Anterior cingulate cortex (tissue), 58 donors: Measurements from ENCODE around the gene CNTNAP5.
"Not testable (repeated sequence)": the region's sequence is repeated elsewhere in the genome, so short reads cannot be mapped to it uniquely, and the experiment has no call there.

Experiments used
- DNase-seq, 58 donors: peaks; one replicate each; lab custom pipeline; 2025; lab: John Stamatoyannopoulos, UW

The CNTNAP5 gene

DNA sequence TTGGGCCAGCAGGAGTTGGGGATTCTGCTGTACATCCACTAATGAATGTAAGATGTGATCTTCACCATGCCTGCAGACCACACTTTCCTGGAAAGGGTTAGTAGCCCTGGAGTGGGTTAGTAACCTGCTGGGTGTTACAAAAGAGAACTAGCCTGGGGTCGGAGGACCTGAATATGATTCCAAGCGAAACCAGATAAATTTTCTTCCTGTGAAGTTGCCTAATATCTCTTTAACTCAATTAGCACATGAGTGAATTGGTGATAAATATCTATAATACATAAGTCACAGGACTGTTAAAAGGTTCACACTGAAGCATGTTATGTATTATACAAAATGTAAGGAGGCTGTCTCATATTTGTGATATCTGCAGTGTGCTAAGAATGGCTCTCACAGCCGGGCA, 291.0 kb downstream of the CNTNAP5 start:
- DNase-seq = no peak

DNA sequence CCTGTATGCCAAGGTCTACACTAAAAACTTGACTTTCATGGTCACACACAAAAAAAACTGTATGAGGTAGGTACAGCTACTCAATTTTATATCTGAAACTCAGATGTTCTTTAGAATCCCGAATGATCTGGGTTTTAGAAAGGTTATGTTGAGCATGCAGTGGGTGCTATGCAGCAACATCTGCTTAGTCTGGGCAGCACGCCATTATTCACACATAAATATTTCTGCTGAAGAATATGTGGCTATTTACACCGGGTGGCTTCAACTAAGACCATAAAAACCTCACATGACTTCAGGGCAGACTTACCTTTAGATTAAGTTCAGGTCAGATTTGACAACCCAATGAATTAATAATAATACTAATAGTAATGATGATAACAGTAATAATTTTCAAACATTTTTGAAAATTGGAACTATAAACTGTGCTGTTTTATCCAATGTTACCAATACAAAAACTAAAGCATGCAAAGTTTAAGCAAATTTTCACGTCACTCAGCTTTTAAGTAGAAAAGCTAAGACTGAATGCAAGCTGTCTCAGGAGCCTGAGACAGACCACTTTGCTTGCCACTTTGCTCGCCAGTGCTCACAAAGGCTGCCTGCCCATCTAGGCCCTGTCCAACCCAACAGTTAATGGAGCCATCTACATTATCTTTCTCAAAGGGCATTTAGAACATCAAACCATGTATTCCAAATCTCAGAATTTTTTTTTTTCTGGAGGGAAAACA, 292.0 kb downstream of the CNTNAP5 start:
- no peak for DNase-seq

DNA sequence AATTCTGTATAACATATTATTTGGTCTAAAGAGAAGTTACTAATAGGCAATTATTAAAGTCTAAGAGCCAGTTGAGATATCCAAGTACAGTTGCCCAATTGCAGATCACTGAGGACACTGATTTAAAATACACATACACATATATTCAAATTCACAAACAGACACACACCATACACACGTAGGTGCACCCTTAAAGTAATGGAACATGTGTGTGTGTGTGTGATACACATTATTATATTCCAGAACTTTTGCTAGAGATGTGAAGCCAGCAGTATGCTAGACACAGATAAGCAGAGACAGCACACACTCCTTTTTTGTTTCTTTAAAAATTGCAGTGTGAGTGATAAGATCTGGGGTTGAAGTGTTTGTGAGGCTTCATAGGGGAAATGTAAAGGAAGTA, 292.5 kb downstream of the CNTNAP5 start:
- no peak for DNase-seq

DNA sequence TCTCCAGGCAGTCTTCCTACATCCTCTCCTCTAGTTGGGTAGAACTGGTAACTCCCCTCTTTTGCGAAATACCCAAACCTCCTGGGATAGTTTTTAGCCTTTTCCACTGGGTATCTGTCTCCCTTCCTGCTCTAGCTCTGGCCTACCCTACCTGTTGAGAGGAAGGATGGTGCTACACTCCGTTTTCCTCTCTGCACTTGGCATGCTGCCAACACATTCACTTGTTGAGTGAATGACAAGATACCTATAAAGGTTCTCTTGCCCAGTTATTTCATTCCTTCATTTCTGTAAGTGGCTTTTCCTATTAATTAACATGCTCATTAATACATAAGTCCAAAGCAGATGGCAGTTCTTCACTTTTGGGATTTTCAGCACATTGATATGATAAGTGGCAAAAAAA, 293.8 kb downstream of the CNTNAP5 start:
- DNase-seq = no peak

DNA sequence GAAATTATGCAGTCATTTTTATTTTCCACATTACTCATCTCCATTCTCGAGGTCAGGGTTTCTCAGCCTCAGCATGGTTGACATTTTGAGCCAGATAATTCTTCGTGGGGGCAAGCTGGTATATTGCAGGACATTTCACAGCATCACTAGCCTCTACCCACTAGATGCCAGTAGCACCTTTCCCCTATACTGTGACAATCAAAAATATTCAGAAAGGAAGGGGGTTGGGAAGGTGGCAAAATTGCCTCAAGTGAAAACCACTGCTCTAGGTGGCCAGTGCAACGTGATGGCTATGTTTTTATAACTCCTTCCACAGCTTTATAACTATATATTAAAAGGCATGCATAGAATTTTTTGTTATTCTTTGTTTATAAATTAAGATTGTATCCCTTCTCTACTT, 294.5 kb downstream of the CNTNAP5 start:
- no peak for DNase-seq

DNA sequence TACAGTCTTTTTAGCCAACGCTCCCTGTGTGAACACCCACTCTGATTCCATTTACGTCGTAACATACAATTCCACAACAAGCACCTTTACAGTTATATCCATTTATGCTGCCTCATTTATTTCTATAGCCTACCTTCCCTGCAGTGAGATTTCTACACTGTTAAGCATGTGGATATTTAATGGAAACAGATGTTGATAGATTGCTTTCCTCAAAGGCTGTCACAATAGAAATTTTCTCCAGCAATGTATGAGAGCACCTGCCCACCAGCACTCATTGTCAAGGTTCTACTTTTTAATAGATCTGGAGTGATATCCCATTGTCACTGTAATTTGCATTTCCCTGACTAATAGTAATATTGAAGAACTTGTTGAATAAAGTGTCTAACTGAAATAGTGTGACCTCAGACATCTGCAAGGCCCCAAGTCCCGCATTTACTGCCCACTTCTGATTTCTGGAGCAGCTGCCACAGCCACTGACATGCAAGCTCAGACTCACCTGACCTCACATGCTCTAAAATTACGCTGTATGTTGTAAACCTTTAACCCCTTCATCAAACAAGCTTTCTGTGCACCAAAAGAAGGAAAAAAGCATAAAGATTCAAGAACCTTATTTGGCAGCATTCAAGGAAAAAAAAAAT, 295.1 kb downstream of the CNTNAP5 start:
- DNase-seq = no peak

DNA sequence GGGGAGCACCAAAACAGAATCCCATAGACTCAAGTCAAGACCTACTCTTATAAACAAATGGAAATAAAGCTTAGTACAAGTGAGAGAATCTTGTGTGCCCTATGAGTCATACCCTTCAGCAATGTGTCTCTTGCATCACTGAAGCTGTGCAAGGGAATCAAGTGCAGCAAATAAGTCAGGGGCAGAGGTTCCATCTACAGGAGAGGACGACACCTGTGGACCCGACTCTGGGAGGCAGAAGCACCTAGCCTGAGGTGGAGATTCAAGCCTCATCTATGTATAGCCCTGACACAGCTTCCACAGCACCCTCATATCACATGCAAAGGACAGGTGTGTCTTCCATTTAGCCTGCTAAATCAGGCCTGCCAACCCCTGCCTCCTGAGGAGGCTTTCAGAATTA, 298.2 kb downstream of the CNTNAP5 start:
- DNase-seq = peak in 1 of 58 donors; percentile 20

DNA sequence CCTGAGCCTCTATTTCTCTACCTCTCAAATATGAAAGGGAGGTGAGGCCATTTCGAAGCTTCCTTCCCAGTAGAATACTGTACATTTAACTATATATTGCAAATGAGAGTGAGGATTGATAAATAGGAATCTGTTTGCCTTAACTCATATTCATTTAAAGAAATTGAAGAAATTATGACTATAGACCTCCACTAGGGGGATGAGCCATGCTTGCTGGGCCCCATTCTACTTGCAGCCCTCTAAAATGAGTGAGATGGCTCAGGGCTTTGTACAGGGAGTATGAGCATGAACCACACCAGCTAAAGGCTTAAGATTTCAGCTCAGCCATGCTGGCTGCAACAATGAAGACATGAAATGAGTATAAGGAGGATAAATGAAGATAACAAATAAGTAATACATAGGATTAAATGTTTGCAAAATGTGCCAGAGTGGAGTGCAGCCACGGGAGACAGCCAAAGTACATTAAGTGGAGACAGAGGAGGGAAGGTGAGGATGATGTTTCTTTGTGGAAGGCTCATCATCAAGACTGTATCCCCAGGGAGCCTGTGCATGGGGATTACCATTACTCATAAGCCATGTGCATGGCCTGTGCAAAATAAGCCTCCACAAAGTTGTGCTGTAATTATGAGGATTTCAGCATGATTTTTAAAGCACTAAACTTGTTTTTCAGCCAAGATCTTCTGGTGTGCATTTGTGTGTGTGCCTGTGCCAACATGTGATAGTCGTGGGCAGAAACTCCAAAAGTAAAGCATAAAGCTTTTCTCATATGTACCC, 300.8 kb downstream of the CNTNAP5 start:
- peak in 3 of 58 donors; percentile 2 to 18 (median 4) for DNase-seq

DNA sequence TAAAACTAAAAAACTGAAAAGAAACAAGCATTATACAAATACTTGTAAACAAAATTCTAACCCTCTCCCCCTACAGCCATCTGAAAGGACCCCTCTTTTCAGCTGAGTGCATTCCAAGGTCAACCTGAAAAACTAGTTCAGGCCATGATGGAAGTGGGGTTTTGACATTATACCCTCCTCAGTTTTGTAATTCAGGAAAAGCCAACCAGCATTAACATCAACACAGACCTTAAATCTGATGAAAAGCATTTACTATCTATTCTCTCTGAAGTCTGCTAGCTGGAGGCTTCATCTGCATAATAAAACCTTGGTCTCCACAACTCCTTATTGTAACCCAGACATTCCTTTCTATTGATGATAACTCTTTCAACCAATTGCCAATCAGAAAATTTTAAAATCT, 302.2 kb downstream of the CNTNAP5 start:
- DNase-seq = no peak

DNA sequence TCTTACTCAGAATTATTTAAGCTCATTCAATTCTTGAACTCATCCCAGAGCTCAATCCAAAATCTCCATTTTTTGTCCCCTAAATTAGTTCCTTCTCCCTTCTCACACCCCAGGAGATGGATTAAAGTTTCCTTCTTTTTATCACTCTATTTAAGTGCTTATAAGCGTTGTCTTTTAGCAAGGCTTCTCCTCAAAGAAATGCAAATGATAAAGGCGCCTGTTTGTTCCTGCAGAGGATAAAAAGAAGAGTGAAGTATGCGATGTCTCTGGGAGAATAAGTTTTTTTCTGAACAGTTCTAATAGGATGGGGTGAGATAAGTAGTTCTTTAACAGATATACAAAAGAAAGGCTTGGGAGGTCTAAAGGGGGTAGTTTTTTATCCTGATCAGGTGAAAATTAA, 303.3 kb downstream of the CNTNAP5 start:
- no peak for DNase-seq

DNA sequence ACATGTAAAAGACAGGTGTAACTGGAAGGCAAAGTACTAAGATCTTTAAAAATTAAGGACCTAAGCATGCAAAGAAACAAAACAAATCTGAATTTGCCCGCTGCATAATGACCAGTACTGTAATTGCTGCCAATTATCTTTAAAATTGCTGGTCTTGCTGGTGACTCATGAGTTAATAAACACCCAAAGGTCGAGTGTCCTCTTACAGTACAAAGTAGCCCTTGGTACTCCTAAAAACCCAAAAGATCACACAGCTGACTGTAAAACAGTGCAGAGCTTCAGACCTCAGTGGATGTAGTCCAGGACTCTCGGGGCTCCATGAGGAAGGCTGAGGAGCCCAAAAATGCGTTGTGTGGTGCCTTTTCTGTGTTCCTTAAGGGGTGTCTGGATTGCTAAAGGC, 308.7 kb downstream of the CNTNAP5 start:
- no peak for DNase-seq

DNA sequence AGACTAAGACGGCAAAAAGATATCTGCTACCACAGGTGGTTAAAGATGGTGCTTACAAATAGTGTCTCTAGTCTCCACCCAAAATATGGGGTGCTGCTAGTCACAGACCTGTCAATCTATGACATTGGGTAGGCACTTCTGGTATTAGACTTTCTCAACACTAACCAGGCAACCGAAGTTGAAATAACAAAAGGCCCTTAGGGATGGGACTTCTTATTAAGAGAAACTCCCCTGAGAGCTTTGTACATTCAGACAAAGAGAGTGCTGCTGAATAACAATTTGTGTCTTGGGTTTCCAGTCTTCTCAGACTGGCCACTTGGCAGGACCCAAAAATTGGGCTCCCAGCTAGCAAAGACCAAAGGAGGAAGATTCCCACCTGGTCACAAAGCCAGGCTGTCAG, 310.0 kb downstream of the CNTNAP5 start:
- DNase-seq = no peak

DNA sequence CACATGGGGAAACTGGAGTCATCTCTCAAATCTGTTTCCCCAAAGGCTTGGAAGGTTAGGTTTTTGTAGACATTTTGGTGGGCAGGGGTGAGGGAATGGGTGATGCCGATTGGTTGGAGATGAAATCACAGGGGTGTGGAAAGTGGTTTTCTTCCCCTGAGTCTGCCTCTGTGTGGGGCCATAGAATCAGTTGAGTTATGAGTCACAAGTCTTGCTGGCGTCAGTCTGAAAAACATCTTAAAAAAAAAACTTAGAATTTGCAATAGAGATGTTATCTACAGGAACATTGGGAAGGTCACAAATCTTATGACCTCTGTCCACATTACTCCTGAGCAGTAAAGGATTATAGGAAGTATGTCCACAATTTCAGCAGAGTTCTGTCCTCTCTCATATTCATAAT, 314.6 kb downstream of the CNTNAP5 start:
- no peak for DNase-seq

DNA sequence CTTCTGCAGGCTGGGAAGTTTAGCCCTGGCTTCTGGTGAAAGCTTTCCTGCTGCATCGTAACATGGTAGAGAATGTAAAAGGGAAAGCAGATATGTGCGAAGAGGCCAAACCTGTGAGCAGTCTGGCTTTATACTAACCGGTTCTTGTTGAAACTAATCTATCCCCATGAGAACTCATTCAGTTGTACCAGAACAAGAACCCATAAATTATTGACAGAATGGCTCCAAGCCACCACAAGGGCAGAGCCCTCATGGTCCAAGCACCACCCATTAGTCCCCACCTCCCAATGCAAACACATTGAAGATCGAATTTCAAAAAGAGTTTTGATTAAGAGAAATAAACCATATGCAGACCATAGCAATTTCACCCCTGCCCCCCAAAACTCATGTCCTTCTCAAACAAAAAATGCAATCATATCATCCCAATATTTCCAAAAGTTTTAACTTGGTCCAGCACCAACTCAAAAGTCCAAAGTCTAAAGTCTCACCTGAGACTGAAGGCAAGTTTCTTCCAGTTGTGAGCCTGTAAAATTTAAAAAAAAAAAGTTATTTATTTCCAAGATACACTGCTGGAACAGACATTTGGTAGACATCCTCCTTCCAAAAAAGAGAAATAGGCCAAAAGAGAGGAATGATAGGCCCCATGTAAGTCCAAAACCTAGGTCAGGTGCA, 318.9 kb downstream of the CNTNAP5 start:
- DNase-seq = no peak

DNA sequence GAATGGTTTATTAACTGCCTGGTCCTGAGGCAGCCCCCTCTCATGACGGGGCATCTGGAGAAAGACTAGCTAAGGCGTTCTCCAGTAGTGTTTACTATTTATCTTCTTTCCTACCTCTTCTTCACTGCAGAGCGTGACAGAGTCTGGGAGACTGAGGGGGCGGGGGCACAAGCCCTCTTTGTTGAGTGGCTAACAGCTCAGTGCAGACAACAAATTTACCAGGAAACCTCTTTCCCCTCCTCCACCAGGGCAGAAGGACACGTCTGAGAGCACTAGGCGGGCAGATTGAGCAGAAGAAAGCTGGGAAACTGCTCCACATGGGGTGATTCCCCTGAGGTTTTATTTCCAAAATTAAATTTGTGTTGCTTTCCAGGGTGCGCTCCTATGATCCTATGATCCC, 322.1 kb downstream of the CNTNAP5 start:
- no peak for DNase-seq

DNA sequence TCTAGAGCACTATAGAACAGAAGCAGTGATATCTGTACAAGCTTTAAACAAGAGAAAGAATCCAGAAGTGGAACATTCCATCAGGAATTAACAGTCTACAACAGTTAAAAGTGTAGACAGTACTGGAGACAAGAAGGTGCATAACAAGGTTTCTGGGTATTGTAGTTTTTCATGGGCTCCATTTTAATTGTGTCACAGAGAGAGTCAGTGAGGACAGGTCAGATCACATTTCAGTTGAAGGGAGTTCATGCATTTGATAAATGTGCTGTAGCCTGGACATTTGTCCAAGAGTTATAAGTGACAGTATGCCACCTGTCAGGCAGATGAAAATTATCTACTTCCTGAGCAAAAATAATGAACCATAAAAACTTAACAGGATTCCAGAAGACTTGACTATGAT, 328.6 kb downstream of the CNTNAP5 start:
- DNase-seq = no peak

DNA sequence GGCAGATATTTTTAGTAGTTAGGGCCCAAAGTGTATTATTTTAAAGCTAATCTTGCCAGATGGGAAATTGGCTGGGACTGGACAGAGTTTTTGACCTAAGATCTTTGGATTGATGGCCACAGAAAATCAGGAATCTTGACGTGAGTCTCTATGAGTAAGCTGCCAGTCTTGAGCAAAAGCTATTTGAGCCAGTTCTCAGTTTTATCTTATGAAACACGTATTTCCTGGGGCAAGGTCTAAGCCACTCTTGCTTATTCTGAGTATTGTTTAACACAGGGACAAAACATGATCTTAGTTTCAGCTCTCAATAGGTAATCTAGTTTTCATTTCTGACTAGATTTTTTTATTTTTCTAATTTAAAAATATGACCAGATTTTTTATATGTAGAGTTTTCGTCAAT, 329.4 kb downstream of the CNTNAP5 start:
- DNase-seq = no peak

DNA sequence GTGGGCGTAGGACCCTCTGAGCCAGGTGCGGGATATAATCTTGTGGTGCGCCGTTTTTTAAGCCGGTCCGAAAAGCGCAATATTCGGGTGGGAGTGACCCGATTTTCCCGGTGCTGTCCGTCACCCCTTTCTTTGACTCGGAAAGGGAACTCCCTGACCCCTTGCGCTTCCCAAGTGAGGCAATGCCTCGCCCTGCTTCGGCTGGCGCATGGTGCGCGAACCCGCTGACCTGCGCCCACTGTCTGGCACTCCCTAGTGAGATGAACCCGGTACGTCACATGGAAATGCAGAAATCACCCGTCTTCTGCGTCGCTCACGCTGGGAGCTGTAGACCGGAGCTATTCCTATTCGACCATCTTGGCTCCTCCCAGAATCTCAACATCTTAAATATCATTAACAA, 336.9 kb downstream of the CNTNAP5 start:
- DNase-seq = not testable (repeated sequence)

DNA sequence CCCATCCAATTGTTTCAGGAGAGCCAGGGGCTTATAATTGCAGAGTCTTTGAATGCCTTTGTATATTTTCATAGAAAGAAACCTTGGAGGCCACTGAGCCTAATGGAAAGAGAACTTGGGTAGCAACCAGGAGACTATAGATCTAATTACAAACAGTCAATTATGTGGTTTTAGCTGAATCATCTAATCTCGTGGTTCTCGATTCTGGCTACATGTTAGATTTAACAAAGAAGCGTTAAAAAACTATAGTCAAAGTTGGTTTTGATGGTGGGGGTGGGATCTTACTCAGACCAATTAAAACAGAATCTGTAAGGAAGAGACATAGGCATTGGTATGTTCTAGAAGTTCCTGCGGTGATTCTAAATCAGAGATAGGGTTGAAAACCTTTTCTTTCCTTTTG, 344.1 kb downstream of the CNTNAP5 start:
- DNase-seq = no peak

DNA sequence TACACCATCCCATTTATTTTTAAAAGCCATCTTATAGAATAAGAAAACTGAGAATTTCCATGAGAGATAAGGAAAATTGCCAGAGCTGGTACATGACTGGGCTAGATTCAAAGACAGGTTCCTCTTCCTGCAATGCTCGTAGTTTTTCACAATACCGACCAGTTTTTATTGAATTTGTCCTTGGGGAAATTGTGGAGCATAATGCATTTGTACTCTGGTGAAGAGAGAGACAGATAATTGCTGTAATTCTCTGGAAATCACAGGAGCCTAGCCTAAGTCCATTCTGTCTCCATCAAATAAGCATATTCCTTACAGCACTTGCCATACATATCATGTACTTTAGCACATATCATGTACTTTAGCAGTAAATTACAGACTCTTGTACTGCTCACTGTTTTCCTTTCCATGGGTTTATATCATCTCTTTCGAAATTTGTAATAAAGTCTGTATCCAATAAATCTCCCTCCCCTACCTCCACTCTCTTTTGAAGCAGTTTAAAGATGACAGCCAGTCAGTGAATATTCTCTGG, 355.2 kb downstream of the CNTNAP5 start:
- DNase-seq = no peak

DNA sequence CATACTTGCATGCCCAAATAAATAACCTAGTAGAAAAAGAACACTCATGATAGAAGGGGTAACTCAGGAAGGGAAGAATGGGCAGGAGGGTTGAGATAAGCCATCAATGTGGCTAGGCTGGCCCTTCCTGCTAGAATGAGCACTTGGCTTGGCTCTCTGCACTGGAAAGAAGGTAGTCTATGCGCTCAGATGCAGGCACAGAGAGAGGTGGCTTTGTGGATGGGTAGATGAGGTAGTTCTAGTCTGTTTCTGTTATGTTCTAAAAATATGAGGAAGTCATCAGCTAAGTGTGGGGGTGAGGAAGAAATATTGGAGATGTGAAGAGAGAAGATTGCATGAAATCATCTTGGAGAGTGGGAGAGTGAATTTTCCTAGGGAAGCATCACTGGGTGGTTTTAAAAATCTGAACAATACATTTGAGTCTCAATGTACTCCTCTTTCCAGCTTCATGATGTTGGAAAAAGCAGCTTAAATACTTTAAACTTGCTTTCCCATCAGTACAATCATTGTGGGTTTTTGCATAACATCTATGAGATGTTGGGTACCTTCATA, 357.1 kb downstream of the CNTNAP5 start:
- DNase-seq = peak in 9 of 58 donors; percentile 1 to 47 (median 8)
